ENCODE data around the gene DEPDC1B. TPM values are rescaled to one million over a fixed set of nuclear protein-coding genes. Genes with fewer than 3 reads are reported as not detected.
"Not testable (repeated sequence)": the region's sequence is repeated elsewhere in the genome, so short reads cannot be mapped to it uniquely, and the experiment has no call there.

Gene DEPDC1B, protein sequence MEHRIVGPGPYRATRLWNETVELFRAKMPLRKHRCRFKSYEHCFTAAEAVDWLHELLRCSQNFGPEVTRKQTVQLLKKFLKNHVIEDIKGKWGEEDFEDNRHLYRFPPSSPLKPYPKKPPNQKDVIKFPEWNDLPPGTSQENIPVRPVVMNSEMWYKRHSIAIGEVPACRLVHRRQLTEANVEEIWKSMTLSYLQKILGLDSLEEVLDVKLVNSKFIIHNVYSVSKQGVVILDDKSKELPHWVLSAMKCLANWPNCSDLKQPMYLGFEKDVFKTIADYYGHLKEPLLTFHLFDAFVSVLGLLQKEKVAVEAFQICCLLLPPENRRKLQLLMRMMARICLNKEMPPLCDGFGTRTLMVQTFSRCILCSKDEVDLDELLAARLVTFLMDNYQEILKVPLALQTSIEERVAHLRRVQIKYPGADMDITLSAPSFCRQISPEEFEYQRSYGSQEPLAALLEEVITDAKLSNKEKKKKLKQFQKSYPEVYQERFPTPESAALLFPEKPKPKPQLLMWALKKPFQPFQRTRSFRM
- 27.7 and 35.3 TPM in 2 replicates for total RNA-seq (2014; rRNA removed; shearing (Covaris generic))

DNA sequence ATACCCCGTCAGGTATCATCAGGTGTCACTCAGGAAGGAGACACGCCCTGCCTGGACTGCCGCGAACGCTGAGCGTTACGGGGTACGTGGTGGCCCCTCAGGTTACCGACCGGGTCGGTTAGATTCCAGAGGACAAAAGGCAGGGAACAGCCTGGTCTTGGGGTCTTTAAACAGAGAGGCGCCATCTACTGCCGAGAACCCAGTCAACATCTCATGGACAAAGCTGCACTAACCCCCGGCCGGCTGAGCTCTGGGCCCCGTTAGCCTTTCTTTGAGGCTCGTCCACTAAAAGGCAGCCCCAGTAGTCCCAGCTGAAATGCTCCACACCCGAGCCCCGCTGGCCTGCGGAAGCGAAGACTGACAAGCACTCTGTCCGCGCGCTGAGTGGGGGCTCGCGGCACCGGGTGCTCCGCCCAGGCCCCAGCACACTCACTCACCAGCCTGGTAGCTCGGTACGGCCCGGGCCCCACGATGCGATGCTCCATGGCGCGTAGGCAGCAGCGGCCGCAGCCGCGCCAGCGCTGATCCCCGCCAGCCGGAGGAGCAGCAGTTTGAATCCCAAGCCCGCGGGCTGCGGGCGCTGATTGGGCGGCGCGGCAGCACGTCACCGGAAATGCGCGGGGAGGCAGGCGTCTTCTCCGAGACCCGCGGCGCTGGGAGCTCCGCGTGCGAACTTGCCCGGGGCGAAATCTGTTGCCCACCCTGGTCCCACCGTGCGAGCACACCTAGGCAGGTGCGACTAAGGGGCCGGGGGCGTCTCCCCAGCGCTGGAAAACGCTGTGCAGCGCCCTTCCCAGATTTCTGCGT, at the start of gene DEPDC1B:
TSS of gene DEPDC1B (minus strand) at position 558 of the 807 bp plus-strand sequence. CDS start at position 485, 73 bp downstream.
- DNase-seq (ENCODE audit: low read depth), result peak; percentile 95

DNA sequence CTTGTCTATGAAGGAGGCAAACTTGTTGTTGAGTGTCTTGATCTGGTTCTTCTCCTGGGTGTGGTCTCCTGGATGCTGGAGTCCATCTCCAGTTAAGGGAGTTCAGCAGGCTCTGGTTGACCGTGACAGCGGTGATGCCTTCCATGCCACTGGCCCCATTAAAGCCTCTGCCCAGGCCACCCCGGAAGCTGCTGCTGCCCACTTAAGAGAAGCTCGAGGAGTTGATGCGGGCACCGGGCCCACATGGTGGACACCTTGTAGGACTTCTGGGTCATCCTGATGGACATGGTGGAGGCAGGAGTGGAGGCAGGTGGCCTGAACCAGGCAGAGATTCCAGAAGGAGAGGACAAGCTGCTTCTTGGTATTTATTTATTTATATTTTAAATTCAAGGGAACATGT, 44.7 kb upstream of the DEPDC1B start:
- no peak for DNase-seq (ENCODE audit: low read depth)

DNA sequence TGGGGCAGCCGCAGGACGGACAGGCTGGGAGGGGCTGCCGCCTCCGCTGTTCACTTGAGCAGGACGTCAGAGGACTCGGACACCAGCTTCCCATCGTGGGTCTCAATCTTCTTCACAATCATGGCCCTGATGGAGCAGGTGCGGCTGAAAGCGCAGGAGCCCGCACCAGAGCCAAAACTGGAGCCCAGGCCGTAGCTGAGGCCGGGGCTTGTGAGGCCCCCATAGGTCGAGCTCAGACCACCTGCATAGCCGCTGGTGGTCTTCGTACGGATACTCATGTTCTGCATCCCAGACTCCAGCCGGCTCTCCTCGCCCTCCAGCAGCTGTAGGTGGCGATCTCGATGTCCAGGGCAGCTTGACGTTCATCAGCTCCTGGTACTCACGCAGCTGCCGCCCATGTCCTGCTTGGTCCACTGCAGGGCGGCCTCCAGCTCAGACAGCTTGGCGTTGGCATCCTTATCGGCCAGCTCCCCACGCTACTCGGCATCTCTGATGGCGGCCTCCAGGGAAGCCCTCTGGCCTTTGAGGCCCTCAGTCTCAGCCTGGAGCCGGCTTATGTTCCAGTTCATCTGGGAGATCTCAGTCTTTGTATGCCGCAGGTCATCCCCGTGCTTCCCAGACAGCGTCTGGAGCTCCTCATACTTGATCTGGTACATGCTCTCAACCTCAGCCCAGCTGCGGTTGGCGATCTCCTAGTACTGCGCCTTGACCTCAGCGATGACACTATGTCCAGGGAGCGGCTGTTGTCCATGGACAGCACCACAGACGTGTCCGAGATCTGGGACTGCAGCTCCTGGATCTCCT, 43.7 kb upstream of the DEPDC1B start:
- no peak for DNase-seq (ENCODE audit: low read depth)

DNA sequence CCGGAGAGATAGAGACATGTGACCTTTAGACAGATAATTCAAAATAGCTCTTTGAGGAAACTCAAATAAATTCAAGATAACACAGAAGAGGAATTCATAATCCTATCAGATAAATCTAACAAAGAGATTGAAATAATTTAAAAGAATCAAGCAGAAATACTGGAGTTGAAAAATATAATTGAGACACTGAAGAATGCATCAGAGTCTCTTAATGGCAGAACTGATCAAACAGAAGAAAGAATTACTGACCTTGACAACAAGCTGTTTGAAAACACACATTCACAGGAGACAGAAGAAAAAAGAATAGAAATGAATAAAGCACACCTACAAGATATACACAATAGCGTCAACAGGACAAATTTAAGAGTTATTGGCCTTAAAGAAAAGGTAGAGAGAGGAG, 40.4 kb upstream of the DEPDC1B start:
- DNase-seq (ENCODE audit: low read depth), result no peak

DNA sequence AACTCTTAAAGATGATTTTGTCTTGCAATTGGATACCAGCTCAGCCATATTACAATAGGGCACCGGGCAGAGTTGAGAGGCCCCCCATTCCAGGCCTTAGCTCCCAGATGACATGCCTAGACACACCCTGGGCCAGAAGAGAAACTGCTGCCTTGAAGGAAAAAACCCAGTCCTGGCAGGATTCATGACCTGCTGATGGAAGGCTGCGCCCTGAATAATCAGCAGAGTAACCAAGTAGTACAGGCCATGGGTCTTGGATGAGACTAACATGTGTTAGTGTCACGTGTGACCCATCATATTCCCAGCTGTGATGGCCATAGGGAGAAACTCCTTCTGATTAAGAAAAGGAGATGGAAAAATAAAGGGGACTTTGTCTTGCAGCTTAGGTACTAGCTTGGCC, 39.0 kb upstream of the DEPDC1B start:
- no peak for DNase-seq (ENCODE audit: low read depth)

DNA sequence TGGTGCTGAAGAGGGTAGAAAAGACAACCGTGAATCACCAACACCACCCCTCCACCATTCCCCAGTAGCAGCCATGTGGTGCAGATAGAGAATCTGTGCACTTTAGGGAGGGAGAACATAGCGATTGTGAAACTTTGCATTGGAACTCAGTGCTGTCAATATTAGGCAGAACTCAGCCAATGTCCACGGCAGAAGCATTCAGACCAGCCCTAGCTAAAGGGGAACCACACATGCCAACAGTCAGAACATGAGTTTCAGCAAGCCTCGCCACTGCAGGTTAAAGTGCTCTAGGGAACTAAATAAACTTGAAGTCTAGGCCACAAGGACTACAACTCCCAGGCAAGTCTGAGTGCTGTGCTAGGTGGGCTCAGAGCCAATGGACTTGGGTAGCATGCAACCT, 38.5 kb upstream of the DEPDC1B start:
- no peak for DNase-seq (ENCODE audit: low read depth)

DNA sequence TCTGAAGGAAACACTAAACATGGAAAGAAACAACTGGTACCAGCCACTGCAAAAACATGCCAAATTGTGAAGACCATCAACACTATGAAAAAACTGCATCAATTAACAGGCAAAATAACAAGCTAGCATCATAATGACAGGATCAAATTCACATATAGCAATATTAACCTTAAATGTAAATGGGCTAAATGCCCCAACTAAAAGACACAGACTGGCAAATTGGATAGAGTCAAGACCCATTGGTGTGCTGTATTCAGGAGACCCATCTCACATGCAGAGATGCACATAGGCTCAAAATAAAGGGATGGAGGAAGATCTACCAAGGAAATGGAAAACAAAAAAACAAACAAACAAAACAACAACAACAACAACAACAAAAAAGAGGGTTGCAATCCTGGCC, 30.9 kb upstream of the DEPDC1B start:
- not testable (repeated sequence) for DNase-seq (ENCODE audit: low read depth)

DNA sequence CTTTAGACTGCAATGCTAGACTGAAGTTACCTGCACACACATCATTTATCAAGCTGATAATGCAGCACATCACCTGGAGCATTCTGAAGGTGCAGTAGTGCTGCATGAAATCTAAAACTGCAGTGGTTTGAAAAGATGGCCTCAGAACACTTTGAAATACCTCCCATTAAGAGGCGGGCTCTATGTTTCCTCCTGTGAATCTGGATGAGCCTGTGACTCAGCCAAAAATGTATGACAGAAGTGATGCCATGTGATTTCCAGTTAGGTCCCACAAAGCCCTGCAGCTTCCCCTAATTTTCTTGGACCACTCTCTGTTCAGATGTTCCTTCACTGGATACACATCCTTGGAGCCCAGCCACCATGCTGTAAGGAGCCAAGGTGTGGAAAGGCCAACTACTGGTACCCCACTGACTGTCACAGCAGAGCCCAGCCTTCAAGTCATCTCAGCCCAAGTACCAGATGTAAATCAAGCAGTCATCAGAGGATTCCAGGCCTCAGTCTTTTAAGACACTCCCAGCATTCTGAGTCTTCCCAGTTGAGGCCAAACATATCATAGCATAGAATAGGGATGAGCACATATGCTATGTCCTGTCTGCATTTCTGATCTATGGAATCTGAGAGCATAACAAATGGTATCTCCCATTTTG, 27.2 kb upstream of the DEPDC1B start:
- no peak for DNase-seq (ENCODE audit: low read depth)

DNA sequence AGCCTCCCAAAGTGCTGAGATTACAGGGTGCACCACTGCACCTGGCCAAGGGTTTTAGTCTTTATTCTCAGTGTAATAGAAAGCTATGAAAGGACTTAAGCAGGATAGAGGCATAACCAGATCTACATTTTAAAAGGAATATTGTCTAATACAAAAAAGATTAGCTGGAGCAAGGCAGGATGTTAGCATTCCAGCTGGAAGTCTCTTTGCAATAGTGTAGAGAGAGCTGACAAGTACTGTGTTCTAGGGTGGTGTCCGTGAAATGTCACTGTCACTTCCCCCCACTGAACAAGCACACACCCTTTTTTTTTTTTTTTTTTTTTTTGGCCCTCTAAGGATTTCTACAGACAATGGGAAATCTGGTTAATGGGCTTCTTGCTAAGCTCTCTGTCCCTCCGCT, 24.2 kb upstream of the DEPDC1B start:
- no peak for DNase-seq (ENCODE audit: low read depth)

DNA sequence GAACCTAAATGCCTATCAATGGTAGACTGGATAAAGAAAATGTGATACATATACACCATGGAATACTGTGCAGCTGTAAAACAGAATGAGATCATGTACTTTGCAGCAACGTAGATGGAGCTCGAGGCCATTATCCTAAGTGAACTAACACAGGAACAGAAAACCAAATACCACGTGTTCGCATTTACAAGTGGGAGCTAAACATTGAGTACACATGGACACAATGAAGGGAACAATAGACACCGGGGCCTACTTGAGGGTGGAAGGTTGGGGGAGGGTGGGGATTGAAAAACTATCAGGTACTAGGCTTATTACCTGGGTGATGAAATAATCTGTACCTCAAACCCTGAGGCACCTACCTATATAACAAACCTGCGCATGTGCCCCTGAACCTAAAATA, 22.4 kb upstream of the DEPDC1B start:
- DNase-seq (ENCODE audit: low read depth), result no peak

DNA sequence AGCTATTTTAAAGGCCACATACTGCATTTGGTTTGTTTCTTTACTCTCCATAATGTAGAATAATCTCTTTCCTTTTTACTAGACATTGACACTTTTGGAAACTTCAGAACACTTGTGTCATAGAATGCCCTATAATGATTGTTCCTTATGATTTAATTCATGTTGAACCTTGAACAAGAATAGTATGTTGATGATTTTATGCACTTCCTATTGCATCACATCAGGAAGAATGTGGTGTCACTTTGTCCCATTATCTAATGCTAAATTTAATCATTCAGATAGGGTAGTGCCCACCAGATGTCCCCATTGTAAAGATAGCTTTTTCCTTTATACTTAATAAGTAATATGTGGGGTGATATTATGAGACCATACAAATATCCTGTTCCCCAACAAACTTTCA, 19.4 kb upstream of the DEPDC1B start:
- no peak for DNase-seq (ENCODE audit: low read depth)

DNA sequence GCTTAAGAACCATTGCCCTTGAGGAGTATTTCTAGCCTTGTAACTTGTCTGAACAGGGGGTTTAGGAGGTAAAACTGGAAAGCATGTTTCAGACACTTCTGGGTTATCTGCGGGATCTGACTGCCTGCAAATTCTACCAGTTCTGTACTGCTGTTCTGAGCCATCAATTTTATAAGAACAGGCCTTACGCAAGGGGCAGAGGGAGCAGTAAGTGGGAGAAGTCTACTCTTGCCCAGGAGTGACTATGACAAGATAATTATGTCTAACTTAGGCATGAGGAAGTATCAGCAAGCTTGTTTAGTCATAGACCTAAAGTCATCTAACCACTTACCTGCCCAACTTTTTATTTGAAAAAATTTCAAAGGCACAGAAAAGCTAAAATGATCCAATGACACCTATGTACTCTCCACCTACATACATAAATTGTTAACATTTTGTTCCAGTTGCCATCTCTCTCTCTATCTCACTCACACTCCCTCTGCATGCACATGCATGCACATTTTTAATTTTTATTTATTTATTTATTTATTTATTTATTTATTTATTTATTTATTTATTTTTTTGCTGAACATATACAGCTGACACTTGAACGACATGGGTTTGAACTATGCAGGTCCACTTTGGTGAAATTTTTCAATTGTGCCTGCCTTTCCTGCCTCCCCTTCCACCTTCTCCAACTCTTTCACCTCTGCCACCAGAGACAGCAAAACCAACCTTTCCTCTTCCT, 18.4 kb upstream of the DEPDC1B start:
- no peak for DNase-seq (ENCODE audit: low read depth)

DNA sequence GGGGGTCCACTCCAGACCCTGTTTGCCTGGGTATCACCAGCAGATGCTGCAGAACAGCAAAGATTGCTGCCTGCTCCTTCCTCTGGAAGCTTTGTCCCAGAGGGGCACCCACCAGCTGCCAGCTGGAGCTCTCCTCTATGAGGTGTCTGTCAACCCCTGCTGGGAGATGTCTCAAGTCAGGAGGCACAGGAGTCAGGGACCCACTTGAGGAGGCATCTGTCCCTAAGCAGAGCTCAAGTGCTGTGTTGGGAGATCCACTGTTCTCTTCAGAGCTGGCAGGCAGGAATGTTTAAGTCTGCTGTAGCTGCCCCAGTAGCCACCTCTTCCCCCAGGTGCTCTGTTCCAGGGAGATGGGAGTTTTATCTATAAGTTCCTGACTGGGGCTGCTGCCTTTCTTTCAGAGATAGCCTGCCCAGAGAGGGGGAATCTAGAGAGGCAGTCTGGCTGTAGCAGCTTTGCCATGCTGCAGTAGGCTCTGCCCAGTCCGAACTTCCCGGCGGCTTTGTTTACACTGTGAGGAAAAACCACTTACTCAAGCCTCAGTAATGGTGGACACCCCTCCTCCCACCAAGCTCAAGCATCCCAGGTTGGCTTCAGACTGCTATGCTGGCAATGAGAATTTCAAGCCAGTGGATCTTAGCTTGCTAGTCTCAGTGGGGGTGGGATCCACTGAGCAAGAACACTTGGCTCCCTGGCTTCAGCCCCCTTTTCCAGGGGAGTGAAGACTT, 15.4 kb upstream of the DEPDC1B start:
- DNase-seq (ENCODE audit: low read depth), result not testable (repeated sequence)

DNA sequence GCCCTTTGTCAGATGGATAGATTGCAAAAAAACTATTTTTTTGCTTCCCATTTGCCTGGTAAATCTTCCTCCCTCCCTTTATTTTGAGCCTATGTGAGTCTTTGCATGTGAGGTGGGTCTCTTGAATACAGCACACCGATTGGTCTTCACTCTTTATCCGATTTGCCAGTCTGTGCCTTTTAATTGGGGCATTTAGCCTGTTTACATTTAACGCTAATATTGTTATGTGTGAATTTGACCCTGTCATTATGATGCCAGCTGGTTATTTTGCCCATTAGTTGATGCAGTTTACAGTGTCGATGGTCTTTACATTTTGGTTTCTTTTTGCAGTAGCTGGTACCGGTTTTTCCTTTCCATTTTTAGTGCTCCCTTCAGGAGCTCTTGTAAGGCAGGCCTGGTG, 13.0 kb upstream of the DEPDC1B start:
- no peak for DNase-seq (ENCODE audit: low read depth)

DNA sequence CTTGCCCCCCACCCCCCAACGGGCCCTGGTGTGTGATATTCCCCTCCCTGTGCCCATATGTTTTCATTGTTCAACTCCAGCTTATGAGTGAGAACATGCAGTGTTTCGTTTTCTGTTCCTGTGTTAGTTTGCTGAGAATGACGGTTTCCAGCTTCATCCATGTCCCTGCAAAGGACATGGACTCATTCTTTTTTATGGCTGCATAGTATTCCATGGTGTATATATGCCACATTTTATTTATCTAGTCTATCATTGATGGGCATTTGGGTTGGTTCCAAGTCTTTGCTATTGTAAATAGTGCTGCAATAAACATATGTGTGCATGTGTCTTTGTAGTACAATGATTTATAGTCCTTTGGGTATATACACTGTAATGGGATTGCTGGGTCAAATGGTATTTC, 11.9 kb upstream of the DEPDC1B start:
- DNase-seq (ENCODE audit: low read depth), result not testable (repeated sequence)

DNA sequence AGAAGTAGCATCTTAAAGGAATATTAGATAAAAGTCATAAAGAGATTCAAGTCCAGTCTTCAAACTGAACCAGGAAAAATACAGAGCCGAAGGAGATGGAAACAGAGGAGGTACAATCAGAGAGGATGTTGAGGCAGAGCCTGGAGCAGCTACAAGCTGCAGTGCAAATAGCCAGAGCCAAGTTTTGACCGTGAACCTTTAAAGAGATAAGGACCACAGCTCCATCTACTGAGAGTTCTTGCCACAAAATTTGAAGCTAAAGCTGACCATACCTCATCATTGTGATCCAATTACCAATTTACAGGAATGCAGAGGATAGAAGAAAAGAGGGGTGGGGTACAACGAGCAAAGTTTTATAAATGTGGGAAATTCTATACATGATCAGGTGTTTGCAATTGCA, 10.4 kb upstream of the DEPDC1B start:
- DNase-seq (ENCODE audit: low read depth), result no peak

DNA sequence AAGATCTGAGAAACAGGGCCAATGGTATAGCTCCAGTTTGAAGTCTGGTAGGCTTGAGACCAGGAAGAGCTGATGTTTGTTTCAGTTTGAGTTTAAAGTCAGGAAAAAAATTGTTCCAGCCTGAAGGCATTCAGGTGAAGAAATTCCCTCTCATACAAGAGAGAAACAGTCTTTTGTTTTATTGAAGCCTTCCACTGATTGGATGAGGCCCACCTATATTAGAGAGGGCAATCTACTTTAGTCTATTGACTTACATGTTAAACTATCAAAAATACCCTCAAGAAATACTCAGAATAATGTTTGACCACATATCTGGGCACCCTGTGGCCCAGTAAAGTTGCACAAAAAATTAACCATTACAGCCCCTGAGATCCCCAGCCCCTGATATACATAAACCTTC, 5.2 kb upstream of the DEPDC1B start:
- no peak for DNase-seq (ENCODE audit: low read depth)

DNA sequence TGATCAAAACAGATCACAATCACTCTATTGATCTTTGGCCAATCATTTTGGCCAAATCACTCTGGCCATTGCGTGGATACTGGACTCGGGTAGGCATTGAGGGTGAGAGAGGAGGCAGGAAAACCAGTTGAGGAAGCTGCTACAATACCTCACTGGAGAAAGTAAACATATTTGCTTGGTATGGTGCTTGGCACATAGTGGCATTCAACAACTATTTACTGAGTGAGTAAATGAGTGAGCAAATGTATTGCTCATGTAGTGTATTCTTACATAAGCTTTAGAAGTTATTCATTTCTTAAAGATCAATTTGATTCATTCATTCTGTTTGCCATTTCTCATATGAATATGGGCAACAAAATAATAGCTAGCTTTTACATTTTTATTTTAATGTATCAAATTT, 4.0 kb upstream of the DEPDC1B start:
- DNase-seq (ENCODE audit: low read depth), result no peak

DNA sequence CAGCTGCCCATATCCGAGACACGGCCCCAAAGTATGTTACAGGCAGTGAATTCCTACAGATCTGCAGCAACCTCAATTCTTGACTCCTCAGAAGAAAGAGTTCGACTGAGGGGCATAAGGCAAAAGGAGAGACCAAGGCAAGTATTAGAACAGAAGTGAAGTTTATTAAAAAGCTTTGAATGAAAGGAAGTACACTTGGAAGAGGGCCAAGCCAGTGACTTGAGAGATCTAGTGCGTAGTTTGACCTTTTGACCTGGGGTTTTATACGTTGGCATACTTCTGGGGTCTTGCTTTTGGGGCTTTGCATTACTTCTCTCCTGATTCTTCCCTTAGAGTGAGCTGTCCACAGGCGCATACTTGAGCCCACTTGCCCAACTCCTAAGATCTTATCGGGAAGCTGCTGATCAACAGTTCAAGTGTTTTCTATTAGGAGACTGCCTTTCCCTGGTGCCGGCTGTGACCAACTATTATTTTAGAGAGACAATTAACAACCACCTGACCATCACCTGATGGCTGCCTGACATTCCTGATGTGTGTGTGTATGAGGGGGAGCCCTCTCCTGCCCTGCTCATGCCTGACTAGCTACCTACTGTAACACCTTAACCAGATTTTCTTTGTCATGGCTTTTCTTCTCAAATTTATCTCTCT, 1.5 kb upstream of the DEPDC1B start:
- DNase-seq (ENCODE audit: low read depth), result no peak

DNA sequence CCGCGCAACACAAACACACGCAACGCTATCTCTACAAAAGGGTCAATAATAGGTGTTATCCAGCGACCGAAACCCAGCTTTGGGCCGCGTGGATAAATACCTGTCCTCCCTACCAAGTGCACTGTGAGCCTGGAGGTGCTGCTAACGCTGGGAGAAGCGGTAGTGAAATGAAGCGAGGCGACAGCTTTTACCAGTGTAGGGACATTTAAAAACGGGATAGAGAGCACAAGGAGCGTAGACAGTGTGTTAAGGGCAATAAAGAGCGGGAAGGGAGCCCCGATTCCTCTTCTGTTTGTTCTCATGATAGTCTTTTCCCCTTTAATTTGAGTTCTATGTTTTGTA, 421 bp upstream of the DEPDC1B start:
- DNase-seq (ENCODE audit: low read depth), result peak; percentile 27

All from Daoy (cell line).